Keratinocyte (primary cell): ENCODE data around the gene GPR152. TPM values are rescaled to one million over a fixed set of nuclear protein-coding genes. Genes with fewer than 3 reads are reported as not detected.

Source experiments
- DNase-seq: peaks from one replicate; pipeline ENCODE4 v3.0.0-alpha.2; 2011; ENCODE audit warnings: low read depth, missing footprints, low spot score
- FAIRE-seq: peaks from 2 replicates; lab custom pipeline; 2011; peaks lifted over from hg19 to GRCh38; lab: Jason Lieb, UNC
- H2AFZ ChIP-seq: 2 replicates; pipeline ENCODE4 v1.6.0; 2012; ENCODE audit warnings: low read length, control low read depth, inconsistent platforms; ENCODE audit not compliant: control insufficient read depth
- H3K27ac ChIP-seq: 2 replicates; pipeline ENCODE4 v1.5.1; 2011; ENCODE audit warnings: low read length; ENCODE audit not compliant: control insufficient read depth, insufficient read depth
- H3K27me3 ChIP-seq: 3 replicates; pipeline ENCODE4 v1.6.0; 2011; ENCODE audit warnings: low read length; ENCODE audit not compliant: control insufficient read depth, insufficient read depth; ENCODE audit errors: extremely low read depth
- H3K36me3 ChIP-seq, 2 experiments: 2 replicates in 1 of 2; 3 replicates in 1 of 2; pipeline ENCODE4 v1.5.1; 2011; ENCODE audit warnings: low read length in 2 of 2, mild to moderate bottlenecking in 1 of 2; ENCODE audit not compliant: control insufficient read depth in 2 of 2, insufficient read depth in 2 of 2; ENCODE audit errors: extremely low read depth in 1 of 2
- H3K4me1 ChIP-seq: 3 replicates; pipeline ENCODE4 v1.5.1; 2011; ENCODE audit warnings: low read length; ENCODE audit not compliant: control insufficient read depth, insufficient read depth; ENCODE audit errors: extremely low read depth
- H3K4me2 ChIP-seq: 3 replicates; pipeline ENCODE4 v1.6.0; 2011; ENCODE audit warnings: low read depth, low read length; ENCODE audit not compliant: control insufficient read depth, insufficient read depth; ENCODE audit errors: extremely low read depth
- H3K4me3 ChIP-seq, 3 experiments: fragments of 200-600 bp in 1 of 3; sonication (generic) in 1 of 3; 2 replicates in 2 of 3; 3 replicates in 1 of 3; pipeline ENCODE4 v1.5.1; 2011 to 2016; ENCODE audit warnings: low read length in 3 of 3, mild to moderate bottlenecking in 3 of 3, control low read depth in 2 of 3, inconsistent platforms in 1 of 3, low read depth in 1 of 3, mixed read lengths in 1 of 3, mixed run types in 1 of 3, moderate library complexity in 1 of 3; ENCODE audit not compliant: control insufficient read depth in 2 of 3, insufficient read depth in 2 of 3; ENCODE audit errors: extremely low read depth in 1 of 3
- H3K79me2 ChIP-seq: 2 replicates; pipeline ENCODE4 v1.6.0; 2012; ENCODE audit warnings: low read length; ENCODE audit not compliant: control insufficient read depth, insufficient read depth
- H3K9ac ChIP-seq: 3 replicates; pipeline ENCODE4 v1.6.0; 2011; ENCODE audit warnings: low read length; ENCODE audit not compliant: control insufficient read depth, insufficient read depth; ENCODE audit errors: extremely low read depth
- H3K9me1 ChIP-seq: 3 replicates; pipeline ENCODE4 v1.6.0; 2011; ENCODE audit warnings: low read length; ENCODE audit not compliant: control insufficient read depth, insufficient read depth; ENCODE audit errors: extremely low read depth
- H3K9me3 ChIP-seq: 2 replicates; pipeline ENCODE4 v1.5.1; 2012; ENCODE audit warnings: low read depth, low read length; ENCODE audit not compliant: control insufficient read depth
- H4K20me1 ChIP-seq: 3 replicates; pipeline ENCODE4 v1.6.0; 2011; ENCODE audit warnings: low read length; ENCODE audit not compliant: control insufficient read depth, insufficient read depth; ENCODE audit errors: extremely low read depth
- EZH2 ChIP-seq: IDR thresholded peaks from one replicate; pipeline ENCODE4 v1.6.1; 2012; ENCODE audit warnings: inconsistent platforms, mild to moderate bottlenecking, low read length, moderate library complexity
- dilution Hi-C: fragments of 300-500 bp; cut with MboI; formaldehyde crosslinking; loops from one replicate; pipeline ENCODE4 v1.7.0; 2020; ENCODE audit warnings: low sequenced_read_pairs; ENCODE audit not compliant: extremely low pct_ligation_motif_present
- polyA plus RNA-seq, 5 experiments: library from polyadenylated mRNA; depleted of rRNA in 3 of 5; stranded (reverse) in 3 of 5; stranded (forward) in 1 of 5; unstranded in 1 of 5; fragments of >200 nt; gene quantifications; 1 replicate in 1 of 5; 2 replicates in 3 of 5; 3 replicates in 1 of 5; pipeline versions ENCODE4 v1.2.1 to v1.2.3, GENCODE V29; 2011 to 2012; ENCODE audit warnings: missing spikeins in 2 of 5, low read depth in 1 of 5, low replicate concordance in 1 of 5
- TF ChIP-seq, protein P1 (sequence below), 3 experiments: IDR thresholded peaks in 1 of 3; conservative IDR thresholded peaks in 1 of 3; optimal IDR thresholded peaks in 1 of 3; 2 replicates in 2 of 3; 3 replicates in 1 of 3; pipeline versions ENCODE3 to v1.5.1; 2011; ENCODE audit warnings: low read length in 3 of 3, mild to moderate bottlenecking in 3 of 3, moderate library complexity in 2 of 3, control low read depth in 1 of 3, inconsistent platforms in 1 of 3; ENCODE audit not compliant: insufficient read depth in 2 of 3; ENCODE audit errors: extremely low read depth in 1 of 3

Gene GPR152
- polyA plus RNA-seq, 1 donor (not counting 4 experiments of a cell fraction or from before 2014, with no cell fraction given), result not detected

DNA sequence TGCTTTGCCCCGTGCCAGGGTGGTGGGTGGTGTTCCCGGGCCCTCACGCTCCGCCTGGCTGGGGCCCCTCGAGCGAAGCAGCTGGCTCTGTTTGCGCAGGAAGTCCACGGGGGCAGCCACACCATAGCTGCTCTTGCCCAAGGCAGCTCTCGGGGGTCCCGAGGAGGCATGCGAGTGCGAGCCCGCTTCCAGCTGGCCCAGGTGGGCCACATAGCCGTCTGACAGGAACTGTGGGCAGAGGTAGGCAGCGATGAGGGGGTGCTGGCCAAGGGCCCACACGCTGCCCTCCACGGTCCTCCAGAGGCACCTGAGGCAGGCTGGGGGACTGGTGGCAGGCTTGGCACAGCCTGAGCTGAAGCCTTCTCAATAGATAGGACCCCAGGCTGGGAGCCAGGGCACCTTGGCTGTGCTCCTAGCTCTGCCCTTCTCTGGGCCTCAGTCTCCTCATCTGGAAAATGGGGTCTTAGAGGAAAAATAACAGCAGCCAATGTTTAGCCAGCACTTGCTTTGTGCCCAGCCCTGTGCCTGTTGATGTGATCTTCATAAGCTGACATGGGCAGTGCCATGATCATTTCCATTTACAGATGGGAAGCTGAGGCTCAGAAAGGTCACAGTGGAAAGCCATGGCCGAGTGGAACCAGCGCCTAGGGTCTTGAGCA is 39.7 kb upstream of the GPR152 start:
- Histone ChIP-seq H3K4me1 (no peaks in the 10 kb centered on the region), H4K20me1 (no peaks in the 10 kb centered on the region), H3K4me3 (no peak overlapping the region), H3K9ac (no peak overlapping the region), H2AFZ (no peak overlapping the region), H3K4me2 (no peak overlapping the region), H3K9me1 (no peaks in the 10 kb centered on the region), H3K36me3 (peaks cover 18 to 27% of the 10 kb centered on the region in 2 experiments), H3K27me3 (no peaks in the 10 kb centered on the region), H3K27ac (no peak overlapping the region), H3K9me3 (no peaks in the 10 kb centered on the region), H3K79me2 (no peaks in the 10 kb centered on the region)
- dilution Hi-C loops, result no loop called here
- TF ChIP-seq EZH2, result no peak
- TF ChIP-seq, protein P1, sequence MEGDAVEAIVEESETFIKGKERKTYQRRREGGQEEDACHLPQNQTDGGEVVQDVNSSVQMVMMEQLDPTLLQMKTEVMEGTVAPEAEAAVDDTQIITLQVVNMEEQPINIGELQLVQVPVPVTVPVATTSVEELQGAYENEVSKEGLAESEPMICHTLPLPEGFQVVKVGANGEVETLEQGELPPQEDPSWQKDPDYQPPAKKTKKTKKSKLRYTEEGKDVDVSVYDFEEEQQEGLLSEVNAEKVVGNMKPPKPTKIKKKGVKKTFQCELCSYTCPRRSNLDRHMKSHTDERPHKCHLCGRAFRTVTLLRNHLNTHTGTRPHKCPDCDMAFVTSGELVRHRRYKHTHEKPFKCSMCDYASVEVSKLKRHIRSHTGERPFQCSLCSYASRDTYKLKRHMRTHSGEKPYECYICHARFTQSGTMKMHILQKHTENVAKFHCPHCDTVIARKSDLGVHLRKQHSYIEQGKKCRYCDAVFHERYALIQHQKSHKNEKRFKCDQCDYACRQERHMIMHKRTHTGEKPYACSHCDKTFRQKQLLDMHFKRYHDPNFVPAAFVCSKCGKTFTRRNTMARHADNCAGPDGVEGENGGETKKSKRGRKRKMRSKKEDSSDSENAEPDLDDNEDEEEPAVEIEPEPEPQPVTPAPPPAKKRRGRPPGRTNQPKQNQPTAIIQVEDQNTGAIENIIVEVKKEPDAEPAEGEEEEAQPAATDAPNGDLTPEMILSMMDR (optimal IDR thresholded peaks at IDR 0.05 in 1 of 3, IDR thresholded peaks at IDR 0.05 in 1 of 3, conservative IDR thresholded peaks at IDR 0.05 in 1 of 3; ENCODE audit: extremely low read depth in 1 of 3, insufficient read depth in 2 of 3, low read length in 3 of 3), result no peak
- DNase-seq, result no peak
- FAIRE-seq, result no peak

DNA sequence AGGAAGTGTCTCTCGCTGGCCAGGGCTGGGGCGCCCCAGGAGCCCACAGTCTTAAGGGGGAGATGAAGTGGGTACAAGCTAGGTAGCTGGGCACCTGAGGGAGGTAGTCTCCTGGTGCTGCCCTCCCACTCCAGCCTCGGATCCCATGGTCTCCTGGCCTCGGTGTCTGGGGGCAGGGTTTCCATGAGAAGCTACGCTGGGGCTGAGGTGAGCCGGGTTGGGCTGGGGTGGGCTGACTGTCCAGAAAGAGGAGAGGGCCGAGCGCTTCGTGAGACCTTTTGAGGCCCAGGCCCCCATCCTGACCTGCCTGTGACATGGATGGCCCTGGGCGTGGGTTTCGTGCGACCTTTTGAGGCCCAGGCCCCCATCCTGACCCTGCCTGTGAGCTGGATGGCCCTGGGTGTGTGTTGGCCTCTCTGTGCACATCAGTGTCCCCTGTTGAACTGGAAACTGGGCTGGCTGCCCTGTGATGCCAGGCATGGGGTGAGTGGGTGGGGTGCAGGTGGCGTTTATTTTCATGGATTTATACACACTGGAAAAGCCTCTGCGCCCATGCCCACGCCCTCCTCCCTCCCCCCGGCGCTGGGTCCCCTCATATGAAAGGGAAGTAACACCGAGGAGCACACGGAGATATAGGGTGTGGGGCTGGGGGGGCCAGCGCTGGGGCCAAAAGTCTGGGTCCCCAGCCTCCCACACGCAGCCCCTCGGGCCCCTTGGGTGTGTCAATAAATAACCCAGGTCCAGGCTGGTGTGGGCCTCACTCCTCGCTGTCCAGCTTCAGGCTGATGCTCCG is 38.9 kb upstream of the GPR152 start:
- Histone ChIP-seq H3K9me1 (no peaks in the 10 kb centered on the region), H3K27me3 (no peaks in the 10 kb centered on the region), H3K36me3 (peaks cover 18 to 26% of the 10 kb centered on the region in 2 experiments), H3K4me1 (no peaks in the 10 kb centered on the region), H2AFZ (no peak overlapping the region), H4K20me1 (no peaks in the 10 kb centered on the region), H3K9ac (no peak overlapping the region), H3K9me3 (no peaks in the 10 kb centered on the region), H3K27ac (no peak overlapping the region), H3K4me3 (no peak overlapping the region), H3K4me2 (no peak overlapping the region), H3K79me2 (no peaks in the 10 kb centered on the region)
- no peak for DNase-seq
- no peak for FAIRE-seq
- no peak for TF ChIP-seq EZH2
- TF ChIP-seq, protein P1 (optimal IDR thresholded peaks at IDR 0.05 in 1 of 3, IDR thresholded peaks at IDR 0.05 in 1 of 3, conservative IDR thresholded peaks at IDR 0.05 in 1 of 3; ENCODE audit: extremely low read depth in 1 of 3, insufficient read depth in 2 of 3, low read length in 3 of 3), result no peak
- dilution Hi-C loops, result no loop called here
